Activated gamma-delta T cell (primary cell): ENCODE results near the gene ROPN1B.

Experiments used
- DNase-seq: peaks from one replicate; lab custom pipeline; 2025; lab: John Stamatoyannopoulos, UW

The ROPN1B gene

DNA sequence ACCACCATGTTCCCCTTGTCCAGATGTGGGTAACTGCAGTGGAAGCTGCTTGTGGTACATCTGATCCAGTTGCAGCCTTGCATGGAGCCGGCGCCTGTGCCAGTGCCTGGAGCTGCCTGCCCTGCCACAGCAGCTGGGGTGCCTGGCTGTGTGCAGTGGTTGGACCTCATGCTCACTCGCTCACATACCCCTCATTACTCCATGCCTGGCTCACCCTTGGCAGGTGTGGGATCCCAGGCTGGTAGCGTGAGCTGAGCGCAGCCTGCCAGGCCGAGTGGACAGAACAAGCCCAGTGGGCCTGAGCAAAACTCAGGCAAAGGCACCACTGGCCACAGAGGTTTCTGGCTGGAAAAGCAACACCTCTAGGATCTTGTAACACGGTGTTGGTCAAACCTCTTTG lies 35.7 kb downstream of the ROPN1B start:
- no peak for DNase-seq

DNA sequence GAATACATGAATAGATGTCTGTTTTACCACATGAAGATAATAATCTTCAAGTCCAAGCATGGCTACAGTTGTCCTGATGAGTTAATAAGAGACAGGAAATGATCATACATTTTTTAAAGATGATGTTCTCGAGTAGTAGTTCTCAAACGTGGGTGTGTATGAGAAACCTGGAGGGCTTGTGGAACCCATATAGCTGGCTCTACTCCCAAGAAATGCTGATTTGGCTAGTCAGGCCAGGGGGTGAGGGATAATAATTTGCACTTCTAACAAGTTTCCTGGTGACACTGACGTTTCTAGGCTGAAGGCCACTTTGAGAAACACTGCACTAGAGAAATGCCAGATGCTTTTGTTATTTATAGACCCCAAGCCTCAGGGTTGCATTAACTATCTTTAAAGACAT lies 37.0 kb downstream of the ROPN1B start:
- no peak for DNase-seq

DNA sequence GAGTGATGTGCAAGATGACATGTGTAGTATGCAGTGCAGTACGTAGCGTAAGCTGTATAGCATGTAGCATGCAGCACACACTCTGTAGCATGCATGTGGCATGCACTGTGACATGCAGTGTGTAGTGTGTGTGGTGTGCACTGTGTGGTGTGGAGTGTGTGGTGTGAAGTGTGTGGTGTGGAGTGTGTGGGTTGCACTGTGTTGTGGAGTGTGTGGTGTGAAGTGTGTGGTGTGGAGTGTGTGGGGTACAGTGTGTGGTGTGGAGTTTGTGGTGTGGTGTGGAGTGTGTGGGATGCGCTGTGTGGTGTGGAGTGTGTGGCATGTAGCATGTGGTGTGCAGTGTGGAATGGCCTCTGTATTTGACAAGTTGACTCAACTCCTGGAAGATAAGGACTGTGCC lies 39.2 kb downstream of the ROPN1B start:
- no peak for DNase-seq

DNA sequence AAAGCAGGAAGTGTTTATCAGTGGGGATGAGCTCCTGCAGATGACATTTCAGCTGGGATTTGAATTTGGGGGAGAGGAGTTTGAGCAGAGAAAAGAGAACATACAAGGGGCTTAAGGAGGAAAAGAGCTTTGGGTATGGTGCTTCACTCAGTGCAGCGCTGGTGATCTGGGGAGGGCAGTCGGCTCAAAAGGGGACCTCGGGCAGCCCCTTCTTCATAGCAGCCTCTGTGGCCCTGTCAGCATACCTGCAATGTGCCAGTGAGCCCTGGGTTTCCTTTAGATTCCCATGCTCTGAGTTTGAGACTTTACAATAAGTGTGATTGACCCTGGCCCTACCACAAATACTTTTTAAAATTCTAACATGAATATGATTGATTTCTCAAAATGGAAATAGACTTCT lies 40.2 kb downstream of the ROPN1B start:
- no peak for DNase-seq

DNA sequence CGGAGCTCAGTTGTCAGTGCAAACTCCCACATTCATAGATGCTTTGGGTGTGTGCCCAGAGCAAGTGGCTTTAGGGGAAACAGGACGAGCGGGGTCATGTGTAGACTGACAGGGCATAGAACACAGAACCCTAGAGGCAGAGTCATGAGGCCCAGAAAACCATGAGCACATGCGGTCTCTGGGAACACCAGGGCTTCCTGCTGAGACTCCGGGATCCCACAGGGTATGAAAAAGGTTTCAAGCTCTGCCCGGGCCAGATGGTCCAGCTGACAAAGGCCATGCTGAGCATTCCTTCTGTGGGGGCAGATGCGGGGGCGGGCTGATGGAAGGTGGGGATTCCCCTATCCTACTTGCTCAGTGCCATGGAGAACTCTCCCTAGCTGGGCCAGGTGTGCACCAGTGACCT lies 44.8 kb downstream of the ROPN1B start:
- no peak for DNase-seq

DNA sequence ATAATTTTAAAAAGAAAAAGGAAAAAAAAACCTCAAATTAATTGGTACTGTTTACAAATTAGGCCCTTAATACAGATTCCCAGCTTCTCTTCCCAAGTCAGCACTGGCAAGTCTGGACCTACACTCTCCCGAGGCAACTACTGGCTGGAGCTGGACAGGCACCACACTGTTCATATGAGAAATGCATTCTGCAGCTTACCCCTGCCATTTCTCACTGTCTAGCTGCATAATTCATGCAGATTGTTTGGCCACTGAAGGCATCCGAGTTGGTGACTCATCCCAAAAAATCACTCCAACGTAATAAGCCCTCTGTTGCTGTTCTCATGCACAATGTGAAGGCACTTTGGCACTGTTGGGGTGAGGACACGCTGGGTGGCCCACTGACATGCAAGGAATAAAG lies 45.3 kb downstream of the ROPN1B start:
- DNase-seq = no peak

DNA sequence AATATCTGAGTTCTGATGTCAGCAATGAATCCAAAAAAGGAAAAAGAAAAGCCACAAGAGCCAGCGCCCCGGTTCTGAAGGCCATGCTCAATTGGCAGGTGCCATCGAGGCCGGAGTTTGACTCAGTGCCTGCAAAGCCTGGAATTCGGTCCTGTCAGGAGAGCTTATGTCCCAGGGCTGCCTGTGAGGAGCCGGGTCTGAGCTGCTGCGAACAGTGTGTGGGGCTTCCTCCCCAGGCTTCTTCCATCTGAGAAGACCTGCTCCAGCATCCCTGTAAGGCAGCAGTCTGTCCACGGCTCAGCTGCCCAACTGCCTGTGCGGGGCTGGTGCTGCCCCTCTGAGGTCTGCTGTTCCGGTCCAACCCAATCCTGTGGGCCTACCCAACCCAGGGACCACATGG lies 46.1 kb downstream of the ROPN1B start:
- no peak for DNase-seq

DNA sequence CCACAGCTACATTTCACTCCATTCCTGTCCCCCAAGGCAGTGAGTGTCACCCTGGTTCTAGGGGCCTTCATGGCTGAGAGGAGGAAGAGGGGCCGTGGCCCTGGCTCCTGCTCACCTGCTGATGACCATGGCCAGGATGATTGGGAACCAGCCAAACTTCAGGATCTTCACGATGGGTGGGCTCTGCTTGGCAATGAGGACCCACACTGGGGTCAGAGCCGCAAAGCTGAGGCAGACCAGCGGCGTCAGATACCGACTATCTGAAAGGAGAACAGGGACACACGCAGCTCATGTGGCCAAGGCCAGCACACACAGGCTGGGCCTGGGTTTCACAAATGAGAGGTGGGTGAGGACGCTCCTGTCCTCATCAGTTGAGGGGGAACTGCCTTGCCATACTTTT lies 47.6 kb downstream of the ROPN1B start:
- no peak for DNase-seq

DNA sequence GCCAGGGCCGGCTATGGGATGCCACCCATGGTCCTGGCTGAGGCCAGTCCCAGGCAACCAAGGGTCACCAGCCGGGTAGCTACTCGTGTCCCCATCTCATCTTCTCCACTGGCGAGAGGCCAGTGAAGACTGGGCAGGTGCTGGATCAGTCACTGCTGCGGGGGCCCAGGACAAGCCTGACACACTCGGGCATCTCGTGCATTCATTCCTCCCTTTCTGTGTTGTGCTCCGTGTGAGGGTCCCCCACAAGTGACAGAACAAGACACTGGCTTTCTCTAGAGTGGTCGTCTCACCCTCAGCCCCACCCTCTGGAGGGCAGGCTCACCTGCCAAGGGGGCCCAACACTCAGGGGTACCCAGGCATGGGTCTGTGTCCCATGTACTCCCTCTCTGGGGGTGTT lies 48.4 kb downstream of the ROPN1B start:
- no peak for DNase-seq

DNA sequence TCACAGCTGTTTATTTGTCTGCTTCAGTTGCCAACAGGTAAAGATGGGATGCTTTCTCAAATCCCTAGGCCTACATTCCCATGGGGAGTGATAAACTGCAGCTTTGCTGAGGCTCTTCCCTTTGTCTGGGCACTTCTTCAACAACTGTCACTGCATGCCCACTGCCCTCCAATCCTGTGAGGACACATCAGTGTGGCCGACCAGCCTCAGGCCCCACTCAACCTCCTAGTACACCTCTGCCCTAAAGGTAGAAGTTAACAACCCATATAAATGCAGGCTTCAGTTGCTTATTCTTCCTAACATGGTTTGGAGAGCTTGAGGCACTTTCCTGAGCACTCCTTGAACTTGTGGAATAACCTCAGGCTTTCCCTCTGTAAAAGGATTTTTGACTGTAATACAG lies 49.6 kb downstream of the ROPN1B start:
- no peak for DNase-seq

DNA sequence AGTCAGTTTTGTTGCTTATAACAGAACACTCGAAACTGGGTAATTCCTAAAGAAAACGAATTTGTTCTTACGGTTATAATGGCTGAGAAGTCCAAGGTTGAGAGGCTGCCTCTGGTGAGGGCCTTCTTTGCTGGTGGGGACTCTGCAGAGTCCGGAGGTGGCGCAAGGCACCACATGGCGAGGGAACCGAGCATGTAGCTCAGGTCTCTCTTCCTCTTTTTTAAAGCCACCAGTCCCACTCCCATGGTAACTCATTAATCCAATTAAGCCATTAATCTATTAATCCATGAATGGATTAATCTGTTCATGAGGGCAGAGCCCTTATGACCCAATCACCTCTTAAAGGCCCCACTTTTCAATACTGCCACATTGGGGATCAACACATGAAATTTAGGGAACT lies 50.0 kb downstream of the ROPN1B start:
- no peak for DNase-seq

DNA sequence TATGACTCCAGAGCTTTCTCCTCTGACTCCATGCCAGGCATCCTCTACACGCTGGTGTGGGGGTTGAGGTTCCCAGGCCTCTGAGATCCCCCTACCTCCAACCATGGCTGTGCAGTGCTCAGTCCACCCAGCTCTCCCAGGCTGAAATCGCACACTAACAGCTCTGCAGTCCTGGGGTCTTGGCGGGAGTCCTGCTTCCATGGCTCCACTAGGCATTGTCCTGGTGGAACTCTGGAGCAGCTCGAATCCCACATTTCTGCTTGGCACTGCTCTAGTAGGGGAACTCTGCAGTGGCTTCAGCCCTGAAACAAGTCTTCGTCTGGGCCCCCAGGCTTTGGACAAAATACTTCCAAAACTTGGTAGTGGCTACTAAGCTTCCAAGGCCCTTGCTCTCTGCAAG lies 50.7 kb downstream of the ROPN1B start:
- no peak for DNase-seq

DNA sequence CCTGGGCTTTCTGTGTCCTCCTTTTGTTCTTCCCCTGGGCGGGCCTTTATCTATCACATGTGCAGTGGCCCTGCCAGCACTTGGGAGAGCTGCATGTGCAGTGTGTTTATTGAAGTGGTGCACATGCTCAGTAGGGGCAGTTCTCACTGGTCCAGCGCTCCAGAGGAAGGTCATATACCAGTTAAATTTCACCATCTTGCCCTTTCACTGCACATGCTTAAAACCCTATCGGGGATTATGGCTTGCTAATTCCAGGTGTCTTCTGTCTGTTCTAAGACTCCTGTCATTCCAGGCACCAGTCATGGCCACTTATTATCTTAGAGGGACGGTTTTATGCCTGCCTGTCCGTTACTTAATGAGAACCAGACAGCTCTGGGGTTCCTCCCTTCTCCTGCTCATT lies 52.2 kb downstream of the ROPN1B start:
- DNase-seq = no peak

DNA sequence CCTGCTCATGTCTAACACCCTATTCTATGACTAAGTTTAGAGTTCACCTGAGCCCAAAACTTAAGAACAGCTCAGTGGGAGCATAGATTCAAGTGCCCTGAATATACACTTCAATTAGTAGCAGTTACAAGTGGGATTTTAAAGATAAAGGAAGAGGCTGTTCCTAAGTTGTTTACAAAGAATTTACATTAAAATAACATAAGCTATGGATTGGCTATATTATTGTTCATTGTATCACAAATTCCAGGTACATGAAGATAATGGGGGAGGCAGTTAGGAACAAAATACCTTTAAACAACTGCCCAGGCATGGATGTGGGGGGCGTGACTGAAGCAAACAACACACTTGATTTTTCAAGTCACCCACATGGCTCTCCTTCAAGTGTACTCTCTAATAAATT lies 52.7 kb downstream of the ROPN1B start:
- DNase-seq = no peak

DNA sequence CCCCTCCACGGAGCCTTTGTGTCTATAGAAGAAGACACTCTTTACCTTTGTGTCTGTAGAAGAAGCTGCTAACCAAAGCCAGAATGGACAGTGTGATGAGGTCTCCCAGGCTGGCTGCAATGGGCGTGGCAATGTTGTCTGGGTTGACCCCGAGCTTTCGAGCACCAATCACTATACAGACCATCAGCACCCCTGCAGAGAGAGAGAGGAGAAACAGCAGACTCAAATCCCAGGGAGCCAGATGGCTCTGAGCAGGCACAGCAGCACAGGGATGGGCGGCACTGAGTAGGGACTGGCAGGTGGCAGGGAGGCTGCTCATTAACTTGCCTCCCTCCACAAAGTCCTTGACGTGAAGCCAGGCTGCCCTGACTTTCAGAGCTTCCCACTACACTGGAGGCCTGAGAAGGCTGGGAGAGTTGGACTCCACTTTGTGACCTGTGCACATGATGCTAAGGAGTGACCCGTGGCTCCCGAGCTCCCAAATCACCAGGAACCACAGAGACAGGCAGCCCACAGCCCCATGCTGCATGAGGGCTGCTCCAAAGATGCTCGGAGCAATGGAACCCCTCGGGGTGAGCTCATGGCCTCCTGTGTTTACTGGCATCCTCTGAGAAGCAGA lies 53.9 kb downstream of the ROPN1B start:
- no peak for DNase-seq

DNA sequence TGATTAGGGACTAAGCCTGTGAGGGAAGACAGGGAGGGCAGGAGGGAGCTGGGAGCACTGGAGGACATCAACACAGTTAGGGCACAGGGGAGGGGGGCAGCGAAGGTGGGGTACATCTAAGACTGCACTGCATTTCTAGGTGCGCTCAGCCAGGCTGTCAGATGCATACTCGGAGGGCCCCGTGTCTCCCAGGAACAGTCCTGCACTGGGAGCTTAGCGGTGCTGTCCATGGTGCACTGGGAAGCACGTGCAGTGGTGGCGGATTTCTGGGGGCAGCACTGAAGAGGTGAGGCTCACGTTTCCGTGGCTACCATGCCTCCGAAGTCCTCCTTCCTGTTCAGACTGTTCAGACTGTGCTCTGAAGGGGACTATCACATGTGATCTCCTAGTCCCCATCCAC lies 54.4 kb downstream of the ROPN1B start:
- DNase-seq = no peak

DNA sequence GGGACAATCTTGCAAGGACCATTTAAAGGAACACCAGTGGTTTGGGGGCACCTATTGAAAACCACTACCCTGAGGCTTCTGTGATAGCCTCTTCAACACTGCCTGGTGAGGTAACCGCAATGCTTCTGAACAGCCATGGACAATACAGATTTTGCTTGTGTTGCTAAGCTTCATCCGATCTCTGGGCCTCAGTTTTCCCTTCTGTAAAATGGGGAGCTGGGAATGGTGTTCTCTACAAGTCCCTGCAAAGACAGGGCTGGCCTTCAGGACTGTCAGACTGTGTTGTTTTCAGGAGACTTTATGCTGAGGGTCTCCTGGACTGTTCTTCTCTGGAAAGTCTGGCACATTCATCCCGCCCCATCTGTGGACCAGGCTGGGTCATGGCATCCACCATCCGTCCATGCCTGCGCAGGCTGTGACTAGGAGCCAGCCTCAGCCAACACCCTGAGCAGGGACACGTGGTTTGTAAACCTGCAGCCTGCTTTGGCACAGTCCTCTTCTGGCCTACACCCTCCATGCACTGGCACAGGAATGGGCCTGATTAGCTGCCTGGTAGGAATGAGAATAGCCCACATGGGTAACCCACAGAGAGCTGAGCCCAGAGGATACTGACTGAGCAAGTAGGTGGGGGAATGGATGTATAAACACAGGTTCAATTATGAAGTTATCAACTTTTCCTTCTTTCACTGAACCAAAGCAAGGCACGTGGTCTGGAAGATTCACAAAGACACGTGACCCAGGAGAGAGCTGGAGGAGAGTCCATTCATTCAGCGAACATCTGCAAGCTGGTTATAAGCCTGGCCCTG lies 55.3 kb downstream of the ROPN1B start:
- no peak for DNase-seq

DNA sequence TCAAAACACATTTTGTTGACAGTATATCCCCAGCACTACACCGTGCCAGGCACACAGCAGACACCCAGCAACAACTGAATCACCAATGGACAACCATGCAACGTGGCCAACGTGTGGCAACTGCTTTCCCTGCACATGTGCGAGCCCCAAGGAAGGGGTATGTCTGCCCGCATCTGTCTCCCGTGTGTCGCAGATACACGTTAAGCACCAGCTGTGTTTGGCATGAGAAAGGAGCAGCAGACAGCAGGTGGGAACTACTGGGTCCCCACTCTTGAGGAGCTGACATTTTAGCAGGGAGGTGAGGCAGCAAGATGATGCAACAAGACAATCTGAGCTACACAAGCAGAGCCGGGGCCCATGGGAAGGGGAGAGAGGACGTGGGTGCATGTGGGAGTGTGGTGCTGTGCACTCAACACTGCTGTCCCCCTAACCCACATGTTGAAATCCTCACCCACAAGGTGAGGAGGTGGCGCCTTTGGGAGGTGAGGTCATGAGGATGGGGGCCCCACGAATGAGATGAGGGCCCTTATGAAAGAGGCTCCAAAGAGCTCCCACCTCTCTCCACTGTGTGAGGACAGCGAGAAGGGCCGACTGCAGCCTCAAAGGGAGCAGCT lies 56.2 kb downstream of the ROPN1B start:
- no peak for DNase-seq

DNA sequence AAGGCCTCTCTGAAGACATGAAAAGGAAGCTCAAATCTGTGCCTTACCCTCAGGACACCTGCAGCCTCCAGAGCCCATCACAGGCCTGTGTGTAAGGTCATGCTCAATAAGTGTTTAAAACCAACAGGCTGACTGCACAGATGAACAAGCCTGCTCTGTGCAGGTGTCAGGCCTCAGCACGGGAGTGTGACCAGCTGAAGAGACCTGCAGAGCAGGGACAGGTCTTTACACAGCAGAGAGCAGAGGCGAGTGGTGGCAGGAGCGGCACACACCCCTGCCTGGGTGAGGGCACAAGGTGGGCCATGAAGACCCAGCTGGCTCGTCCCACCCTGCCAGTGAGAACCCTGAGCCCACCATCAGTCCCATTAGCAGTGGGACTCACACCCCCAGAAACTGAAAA lies 56.9 kb downstream of the ROPN1B start:
- DNase-seq = no peak

DNA sequence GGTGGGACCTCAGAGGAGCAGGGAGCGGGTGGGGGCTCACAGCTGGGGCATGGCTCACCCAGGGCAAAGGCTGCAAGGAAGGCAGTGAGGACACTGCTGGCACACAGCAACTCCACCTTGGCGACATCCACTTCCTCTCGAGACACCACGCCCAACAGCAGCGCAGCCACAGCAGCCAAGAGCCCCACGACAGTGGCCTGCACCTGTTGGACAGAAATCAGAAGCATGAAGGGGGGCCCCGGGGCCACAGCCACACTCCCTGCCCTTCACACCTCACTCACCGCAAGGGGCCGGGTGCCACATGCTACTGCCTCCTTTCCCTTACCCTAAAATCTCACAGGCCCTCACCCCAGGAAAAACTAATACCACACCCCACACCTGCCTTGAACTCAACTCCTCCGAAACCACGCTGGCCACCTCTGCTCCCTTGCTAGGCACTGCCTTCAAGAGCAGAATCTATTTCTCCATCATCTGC lies 57.3 kb downstream of the ROPN1B start:
- DNase-seq = no peak

DNA sequence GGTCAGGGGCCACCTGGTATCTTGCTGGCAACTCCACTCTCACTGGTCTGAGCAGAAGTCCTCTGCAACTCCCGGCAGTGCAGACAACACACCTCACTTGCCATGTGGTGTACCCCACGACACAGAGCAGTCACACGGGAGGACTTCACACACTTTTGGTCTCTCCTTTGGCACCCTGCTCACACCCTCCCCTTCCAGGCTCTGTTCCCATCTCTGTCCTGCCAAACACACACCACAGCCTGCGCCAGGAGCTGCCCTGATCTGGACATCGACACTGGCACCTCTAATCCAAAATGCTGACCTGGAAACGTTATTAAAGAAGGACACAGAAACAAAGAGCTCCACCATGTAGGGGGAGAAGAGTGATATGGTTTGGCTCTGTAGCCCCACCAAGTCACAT lies 57.8 kb downstream of the ROPN1B start:
- no peak for DNase-seq

DNA sequence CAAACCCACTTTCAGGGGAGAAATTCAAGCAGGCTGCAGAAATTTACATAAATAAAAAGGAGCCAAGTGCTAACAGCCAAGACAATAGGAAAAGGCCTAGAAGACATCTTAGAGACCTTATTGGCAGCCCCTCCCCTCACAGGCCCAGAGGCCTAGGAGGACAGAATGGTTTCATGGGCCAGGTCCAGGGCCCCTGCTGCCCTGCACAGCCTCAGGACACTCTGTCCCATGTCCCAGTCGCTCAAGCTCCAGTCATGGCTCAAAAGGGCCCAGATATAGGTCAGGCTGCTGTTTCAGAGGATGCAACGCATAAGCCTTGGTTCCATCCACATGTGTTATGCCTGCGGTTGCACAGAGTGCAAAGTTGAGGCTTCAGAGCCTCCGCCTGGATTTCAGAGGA lies 59.1 kb downstream of the ROPN1B start:
- DNase-seq = no peak

DNA sequence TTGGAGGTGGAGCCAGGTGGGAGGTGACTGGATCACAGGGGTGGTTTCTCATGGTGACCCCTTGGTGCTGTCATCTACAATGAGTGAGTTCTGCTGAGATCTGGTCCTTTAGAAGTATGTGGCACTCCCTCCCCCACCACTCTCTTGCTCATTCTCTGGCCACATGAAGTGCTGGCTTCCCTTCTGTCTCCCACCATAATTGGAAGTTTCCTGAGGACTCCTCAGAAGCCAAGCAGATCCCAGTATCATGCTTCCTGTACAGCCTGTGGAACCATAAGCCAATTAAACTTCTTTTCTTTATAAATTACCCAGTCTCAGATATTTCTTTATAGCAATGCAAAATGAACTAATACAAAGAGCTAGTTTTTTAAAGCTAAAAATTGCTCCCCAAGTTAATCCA lies 60.3 kb downstream of the ROPN1B start:
- no peak for DNase-seq
